Small intestine (tissue), 7 donors: ENCODE data around the gene GRM8. TPM values are rescaled to one million over a fixed set of nuclear protein-coding genes. Genes with fewer than 3 reads are reported as not detected.

Experiments used
- DNase-seq, 2 donors: peaks; one replicate each; pipeline versions ENCODE4 v3.0.0 to v3.0.0-alpha.2; 2013
- FAIRE-seq: peaks from 2 replicates; lab custom pipeline; 2012; peaks lifted over from hg19 to GRCh38; lab: Jason Lieb, UNC
- H3K27ac ChIP-seq, 3 donors: one replicate each; pipeline ENCODE4 v1.5.1; 2013; ENCODE audit warnings: low read length in 2 of 3, mild to moderate bottlenecking in 2 of 3, control low read depth in 1 of 3, inconsistent platforms in 1 of 3, low read depth in 1 of 3, moderate library complexity in 1 of 3
- H3K27me3 ChIP-seq, 3 donors: one replicate each; pipeline ENCODE4 v1.6.1; 2013; ENCODE audit warnings: low read length in 3 of 3, inconsistent platforms in 1 of 3; ENCODE audit not compliant: control insufficient read depth in 3 of 3, insufficient read depth in 3 of 3
- H3K36me3 ChIP-seq, 3 donors: one replicate each; pipeline ENCODE4 v1.6.1; 2013; ENCODE audit warnings: low read length in 3 of 3, inconsistent platforms in 1 of 3, low read depth in 1 of 3, mild to moderate bottlenecking in 1 of 3, moderate library complexity in 1 of 3; ENCODE audit not compliant: control insufficient read depth in 3 of 3, insufficient read depth in 2 of 3
- H3K4me1 ChIP-seq, 3 donors: one replicate each; pipeline ENCODE4 v1.6.1; 2013; ENCODE audit warnings: low read length in 2 of 3, inconsistent platforms in 1 of 3, low read depth in 1 of 3, mild to moderate bottlenecking in 1 of 3, moderate library complexity in 1 of 3; ENCODE audit not compliant: control insufficient read depth in 3 of 3, insufficient read depth in 2 of 3
- H3K4me3 ChIP-seq, 3 donors: one replicate each; pipeline ENCODE4 v1.5.1; 2013; ENCODE audit warnings: low read length in 3 of 3, control low read depth in 1 of 3, inconsistent platforms in 1 of 3, low read depth in 1 of 3, mild to moderate bottlenecking in 1 of 3, moderate library complexity in 1 of 3
- H3K9me3 ChIP-seq, 2 donors: one replicate each; pipeline ENCODE4 v1.6.1; 2013; ENCODE audit warnings: low read depth in 1 of 2, low read length in 1 of 2; ENCODE audit not compliant: control insufficient read depth in 2 of 2, insufficient read depth in 1 of 2
- WGBS, 3 donors: extraction: QIAGEN DNeasy Blood & Tissue Kit; methylation state at CpG; one replicate each; pipeline ENCODE4 v1.1.7; 2013; 5-methylcytosine and 5-hydroxymethylcytosine counted together
- polyA plus RNA-seq, 4 donors: library from polyadenylated mRNA; stranded (reverse) in 3 of 4; unstranded in 1 of 4; fragments of 200-250 nt in 3 of 4; fragments of 120-200 nt in 1 of 4; gene quantifications; one replicate each; pipeline versions ENCODE4 v1.2.1 to v1.2.3, GENCODE V29; 2013
- donor health status: healthy with polysubstance abuse.
- donor health status: control.
- donor health status: control.
- donor health status: Bipolar disorder and iron deficiency.
- donor health status: healthy.

The GRM8 gene
- polyA plus RNA-seq, 4 donors, result 0.07 to 0.12 TPM; not detected in 2

- no peak overlapping the region for H3K27ac ChIP-seq
- no peaks in the 10 kb centered on the region for H3K36me3 ChIP-seq
- no peaks in the 10 kb centered on the region for H3K9me3 ChIP-seq
- H3K27me3 ChIP-seq, result peaks cover 3 to 57% (median 5%) of the 10 kb centered on the region in 3 donors
- no peak for FAIRE-seq
- 21 to 36% (median 25%) methylated on average over 2 of the region's 2 CpGs for WGBS, 3 donors
- DNase-seq, result no peak
- H3K4me3 ChIP-seq, result no peak overlapping the region
- peaks cover 0 to 5% (median 5%) of the 10 kb centered on the region in 3 donors for H3K4me1 ChIP-seq
These were observed 4.3 kb upstream of the GRM8 start for GRCh38 chr7:127257086-127257485.

GRCh38 chr7:127256041-127256725 is 3.4 kb upstream of the GRM8 start:
- Histone ChIP-seq H3K4me3 (no peak overlapping the region), H3K27ac (no peak overlapping the region), H3K27me3 (peaks cover 11 to 66% (median 12%) of the 10 kb centered on the region in 3 donors), H3K9me3 (no peaks in the 10 kb centered on the region), H3K36me3 (no peaks in the 10 kb centered on the region), H3K4me1 (peaks cover 0 to 11% (median 5%) of the 10 kb centered on the region in 3 donors)
- FAIRE-seq (no peak), DNase-seq (no peak)
- WGBS, 3 donors, result 54 to 79% (median 72%) methylated on average over 2 of the region's 2 CpGs

GRCh38 chr7:127254163-127254684 is 1.5 kb upstream of the GRM8 start:
- WGBS, 3 donors, result 17 to 23% (median 20%) methylated on average over 11 of the region's 11 CpGs
- no peak overlapping the region for H3K27ac ChIP-seq

GRCh38 chr7:127253281-127254162 is 781 bp upstream of the GRM8 start:
- H3K36me3 ChIP-seq, result no peaks in the 10 kb centered on the region
- H3K4me1 ChIP-seq, result peaks cover 0 to 14% (median 5%) of the 10 kb centered on the region in 3 donors
- no peak for FAIRE-seq
- peak overlapping the region; percentile 60 to 63 (median 62) for H3K4me3 ChIP-seq
- 0 to 1% (median 0%) methylated on average over 75 to 84 of the region's 84 CpGs for WGBS, 3 donors
- peaks cover 14 to 93% (median 27%) of the 10 kb centered on the region in 3 donors for H3K27me3 ChIP-seq
- H3K27ac ChIP-seq, result no peak overlapping the region
- no peaks in the 10 kb centered on the region for H3K9me3 ChIP-seq
- peak; percentile 45 to 77 for DNase-seq

More at GRCh38 chr7:127254163-127254684, 1.5 kb upstream of the GRM8 start:
- DNase-seq, result no peak
- H3K4me3 ChIP-seq, result peak overlapping the region in 1 of 3 donors; percentile 62
- peaks cover 14 to 86% (median 21%) of the 10 kb centered on the region in 3 donors for H3K27me3 ChIP-seq
- no peaks in the 10 kb centered on the region for H3K36me3 ChIP-seq
- H3K4me1 ChIP-seq, result peaks cover 0 to 14% (median 5%) of the 10 kb centered on the region in 3 donors
- no peaks in the 10 kb centered on the region for H3K9me3 ChIP-seq
- no peak for FAIRE-seq

- H3K27ac ChIP-seq, result no peak overlapping the region
- H3K4me1 ChIP-seq, result peaks cover 0 to 14% (median 5%) of the 10 kb centered on the region in 3 donors
- DNase-seq, result no peak
- 1 to 2% (median 2%) methylated on average over 11 of the region's 11 CpGs for WGBS, 3 donors
- no peaks in the 10 kb centered on the region for H3K9me3 ChIP-seq
- H3K27me3 ChIP-seq, result peaks cover 14 to 89% (median 30%) of the 10 kb centered on the region in 3 donors
- H3K4me3 ChIP-seq, result peak overlapping the region; percentile 24 to 63 (median 62)
- FAIRE-seq, result no peak
- no peaks in the 10 kb centered on the region for H3K36me3 ChIP-seq
These were observed 396 bp downstream of the GRM8 start for GRCh38 chr7:127252377-127252713.

- DNase-seq (peak in 1 of 2 donors; percentile 21), FAIRE-seq (no peak)
- peaks cover 0 to 14% (median 5%) of the 10 kb centered on the region in 3 donors for H3K4me1 ChIP-seq
- H3K27ac ChIP-seq, result no peak overlapping the region
- H3K4me3 ChIP-seq, result peak overlapping the region in 2 of 3 donors; percentile 24 to 62
- peaks cover 14 to 88% (median 30%) of the 10 kb centered on the region in 3 donors for H3K27me3 ChIP-seq
- no peaks in the 10 kb centered on the region for H3K36me3 ChIP-seq
- 1 to 2% (median 1%) methylated on average over 79 to 81 of the region's 81 CpGs for WGBS, 3 donors
- no peaks in the 10 kb centered on the region for H3K9me3 ChIP-seq
These were observed 1.0 kb downstream of the GRM8 start for GRCh38 chr7:127251465-127252376.

GRCh38 chr7:127251036-127251464 is 1.7 kb downstream of the GRM8 start:
- peaks cover 0 to 14% (median 5%) of the 10 kb centered on the region in 3 donors for H3K4me1 ChIP-seq
- no peak overlapping the region for H3K27ac ChIP-seq
- FAIRE-seq, result no peak
- no peaks in the 10 kb centered on the region for H3K9me3 ChIP-seq
- 6 to 10% (median 7%) methylated on average over 23 of the region's 23 CpGs for WGBS, 3 donors
- DNase-seq, result peak in 1 of 2 donors; percentile 7
- no peaks in the 10 kb centered on the region for H3K36me3 ChIP-seq
- H3K4me3 ChIP-seq, result no peak overlapping the region
- peaks cover 14 to 87% (median 30%) of the 10 kb centered on the region in 3 donors for H3K27me3 ChIP-seq
